Activated T-cell treated with anti-CD3 and anti-CD28 coated beads, Interleukin-2, amount 50 U/mL, for 24 hours (primary cell): Measurements from ENCODE around the gene SLC8A2.
"Not testable (repeated sequence)": the region's sequence is repeated elsewhere in the genome, so short reads cannot be mapped to it uniquely, and the experiment has no call there.

Source experiments
- DNase-seq: peaks from one replicate; pipeline ENCODE4 v3.0.0-alpha.2; 2020
- H3K27ac Mint-ChIP-seq: 2 replicates; pipeline ENCODE4 v1.8.0; 2020; ENCODE audit warnings: mild to moderate bottlenecking, mixed read lengths
- H3K27me3 Mint-ChIP-seq: 2 replicates; pipeline ENCODE4 v1.8.0; 2020; ENCODE audit warnings: mixed read lengths
- H3K36me3 Mint-ChIP-seq: 2 replicates; pipeline ENCODE4 v1.8.0; 2020; ENCODE audit warnings: low read depth, mixed read lengths
- H3K4me1 Mint-ChIP-seq: 2 replicates; pipeline ENCODE4 v1.8.0; 2020; ENCODE audit warnings: low read depth, mixed read lengths
- H3K4me3 Mint-ChIP-seq: 2 replicates; pipeline ENCODE4 v1.8.0; 2020; ENCODE audit warnings: mild to moderate bottlenecking, moderate library complexity, mixed read lengths
- H3K9me3 Mint-ChIP-seq: 2 replicates; pipeline ENCODE4 v1.8.0; 2020; ENCODE audit warnings: mixed read lengths

SLC8A2 gene

DNA sequence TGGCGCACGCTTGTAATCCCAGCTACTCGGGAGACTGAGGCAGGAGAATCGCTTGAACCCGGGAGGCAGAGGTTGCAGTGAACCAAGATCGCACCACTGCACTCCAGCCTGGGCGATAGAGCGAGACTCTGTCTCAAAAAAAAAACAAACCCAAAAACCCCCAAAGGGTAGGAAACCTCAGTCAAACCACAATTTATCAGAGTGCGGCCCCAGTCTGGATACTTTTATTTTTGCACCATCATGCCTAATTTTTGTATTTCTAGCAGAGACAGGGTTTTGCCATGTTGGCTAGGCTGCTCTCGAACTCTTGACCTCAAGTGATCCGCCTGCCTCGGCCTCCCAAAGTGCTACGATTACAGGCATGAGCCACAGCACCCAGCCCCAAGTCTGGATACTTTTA, 14.5 kb upstream of the SLC8A2 start:
- H3K9me3 Mint-ChIP-seq, H3K4me3 Mint-ChIP-seq, DNase-seq, H3K27me3 Mint-ChIP-seq: not testable (repeated sequence)
- H3K36me3 Mint-ChIP-seq, result peaks cover 65% of the 10 kb centered on the region
- peak overlapping the region; percentile 37 for H3K27ac Mint-ChIP-seq
- H3K4me1 Mint-ChIP-seq, result peaks cover 37% of the 10 kb centered on the region

DNA sequence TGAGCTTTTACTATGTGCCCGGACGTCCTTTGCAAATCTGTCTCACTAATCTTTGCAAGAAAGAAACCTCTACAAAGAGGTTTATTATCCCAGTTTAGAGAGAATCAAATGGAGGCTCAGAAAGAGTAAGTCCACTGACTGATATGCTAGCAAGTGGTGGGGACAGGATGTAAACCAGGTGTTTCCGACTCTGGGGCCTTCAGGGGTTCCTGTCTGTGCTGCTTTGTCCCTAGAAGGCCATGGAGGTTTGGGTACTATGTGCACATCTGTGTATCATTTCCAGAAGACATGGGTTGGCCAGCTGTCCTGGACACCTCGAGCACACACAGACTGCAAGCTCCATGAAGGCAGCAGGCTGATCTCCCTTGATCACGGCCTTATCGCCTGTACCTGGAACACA, 13.5 kb upstream of the SLC8A2 start:
- H3K9me3 Mint-ChIP-seq, result no peaks in the 10 kb centered on the region
- H3K36me3 Mint-ChIP-seq, result peaks cover 57% of the 10 kb centered on the region
- no peaks in the 10 kb centered on the region for H3K27me3 Mint-ChIP-seq
- H3K4me3 Mint-ChIP-seq, result peak overlapping the region; percentile 95
- H3K27ac Mint-ChIP-seq, result peak overlapping the region; percentile 100
- H3K4me1 Mint-ChIP-seq, result peaks cover 34% of the 10 kb centered on the region
- no peak for DNase-seq

DNA sequence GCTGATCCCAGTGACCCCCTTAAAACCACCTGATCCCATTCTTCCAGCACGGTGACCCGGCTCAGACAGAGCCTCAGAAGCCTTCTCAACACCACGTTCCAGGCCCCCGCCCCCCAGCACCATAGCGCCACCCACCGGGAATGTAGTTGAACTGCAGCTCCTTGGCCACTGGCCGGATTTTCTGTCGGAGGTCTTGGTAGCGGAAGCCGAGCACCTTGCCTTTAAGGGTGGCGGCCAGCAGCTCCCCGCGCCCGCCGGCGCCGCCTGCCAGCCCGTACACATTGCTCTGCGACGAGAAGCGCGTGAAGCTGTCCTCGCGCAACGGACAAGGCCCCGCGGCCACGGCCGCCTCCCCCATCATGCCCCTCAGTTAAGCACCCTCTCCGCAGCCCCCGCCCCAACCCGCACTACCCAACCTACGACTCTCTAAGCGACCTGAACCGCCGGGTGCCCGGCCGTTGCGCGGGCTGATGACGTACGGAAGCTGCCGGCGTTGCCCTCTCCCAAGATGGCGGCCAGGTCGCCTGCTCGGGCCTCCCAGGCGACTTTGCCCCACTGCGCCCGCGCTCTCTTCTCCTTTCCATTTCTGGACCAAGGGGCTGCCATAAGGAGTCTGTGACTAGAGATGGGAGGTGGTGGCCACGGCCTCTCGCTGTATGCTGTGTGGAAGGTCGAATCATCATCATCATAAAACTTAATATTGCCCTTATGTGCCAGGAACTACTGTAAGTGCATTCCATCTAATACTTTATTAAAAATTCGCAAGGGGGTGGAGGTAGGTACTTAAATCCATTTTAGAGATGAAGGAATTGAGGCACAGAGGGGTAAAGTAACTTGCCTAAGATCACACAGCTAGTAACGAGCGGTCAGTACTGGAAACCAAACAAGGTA, 12.4 kb upstream of the SLC8A2 start, which contains the start of gene KPTN:
TSS of gene KPTN (minus strand) at position 420 of the 891 bp plus-strand sequence. CDS start at position 361, 59 bp downstream.
- peaks cover 46% of the 10 kb centered on the region for H3K36me3 Mint-ChIP-seq
- H3K4me1 Mint-ChIP-seq, result peaks cover 34% of the 10 kb centered on the region
- H3K27ac Mint-ChIP-seq, result peak within 1 kb of the TSS; percentile 100
- no peaks in the 10 kb centered on the region for H3K9me3 Mint-ChIP-seq
- DNase-seq, result peak; percentile 94
- peak within 1 kb of the TSS; percentile 95 for H3K4me3 Mint-ChIP-seq
- no peaks in the 10 kb centered on the region for H3K27me3 Mint-ChIP-seq

DNA sequence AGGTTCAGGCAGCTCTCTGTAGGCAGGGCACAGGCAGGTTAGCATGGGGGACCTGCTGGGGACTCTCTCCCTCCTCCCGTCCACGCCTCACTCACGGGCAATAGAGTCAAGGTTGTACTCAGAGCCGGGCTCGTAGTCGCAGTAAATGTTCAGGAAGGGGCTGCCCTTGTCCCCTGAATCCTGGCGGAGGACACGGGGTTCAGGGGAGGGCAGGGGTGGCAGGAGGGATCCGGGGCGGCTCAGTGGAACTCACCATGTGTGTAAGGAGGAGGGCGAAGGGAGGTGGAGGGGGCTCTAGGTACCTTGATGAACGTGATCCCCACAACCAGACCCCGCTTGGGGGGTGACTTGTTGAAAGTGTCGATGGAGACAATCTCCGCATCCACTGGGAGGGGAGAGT, 11.5 kb upstream of the SLC8A2 start:
- H3K9me3 Mint-ChIP-seq, result no peaks in the 10 kb centered on the region
- peaks cover 34% of the 10 kb centered on the region for H3K4me1 Mint-ChIP-seq
- no peak for DNase-seq
- no peaks in the 10 kb centered on the region for H3K27me3 Mint-ChIP-seq
- peaks cover 40% of the 10 kb centered on the region for H3K36me3 Mint-ChIP-seq
- peak overlapping the region; percentile 95 for H3K4me3 Mint-ChIP-seq
- H3K27ac Mint-ChIP-seq, result peak overlapping the region; percentile 100

DNA sequence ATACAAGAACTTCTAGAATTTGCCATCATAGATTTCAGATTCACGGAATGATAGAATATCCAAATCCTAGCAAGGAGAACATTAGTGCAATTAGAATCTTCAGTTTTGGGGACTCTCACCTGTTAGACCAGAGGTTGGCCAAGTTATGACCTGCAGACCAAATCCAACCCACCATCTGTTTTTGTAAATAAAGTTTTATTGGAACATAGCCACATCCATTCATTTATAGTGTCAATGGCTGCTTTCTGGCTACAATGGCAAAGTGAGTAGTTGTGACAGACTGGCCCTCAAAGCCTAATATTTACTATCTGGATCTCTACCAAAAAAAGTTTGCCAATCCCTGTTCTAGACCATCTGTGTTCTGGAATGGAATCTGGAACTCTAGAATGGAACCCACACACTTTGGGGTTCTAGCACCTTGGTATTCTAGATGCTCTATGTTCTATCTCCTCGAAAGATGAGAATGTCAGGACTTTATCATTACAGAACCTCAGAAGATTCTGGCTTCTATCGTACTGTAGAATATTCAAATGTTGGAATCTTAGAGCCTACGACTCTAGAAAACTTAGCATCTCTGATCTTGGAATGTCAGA, 9.9 kb upstream of the SLC8A2 start:
- H3K36me3 Mint-ChIP-seq, result peaks cover 24% of the 10 kb centered on the region
- H3K9me3 Mint-ChIP-seq, result no peaks in the 10 kb centered on the region
- H3K27me3 Mint-ChIP-seq, result no peaks in the 10 kb centered on the region
- H3K27ac Mint-ChIP-seq, result no peak overlapping the region
- H3K4me3 Mint-ChIP-seq, result no peak overlapping the region
- H3K4me1 Mint-ChIP-seq, result peaks cover 26% of the 10 kb centered on the region
- no peak for DNase-seq

DNA sequence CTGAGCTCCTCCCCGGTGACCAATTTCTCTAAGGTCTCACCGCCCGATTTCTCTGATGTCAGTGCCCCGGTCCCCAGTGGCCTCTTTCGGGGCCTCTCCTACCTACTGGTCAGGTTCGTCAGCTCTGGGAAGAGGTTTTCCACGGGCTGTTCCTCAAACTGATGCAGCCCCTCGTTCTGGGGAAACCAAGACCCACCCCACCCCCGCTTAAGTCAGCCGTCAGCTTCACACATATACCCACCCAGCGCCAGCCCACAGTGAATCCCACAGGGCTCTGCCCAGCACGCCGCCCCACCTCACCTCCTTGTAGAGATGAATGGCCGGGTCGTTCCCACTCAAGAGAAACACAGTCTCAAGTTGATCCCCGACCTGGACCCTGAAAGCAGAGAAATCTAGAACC, 9.0 kb upstream of the SLC8A2 start:
- H3K9me3 Mint-ChIP-seq, result no peaks in the 10 kb centered on the region

DNA sequence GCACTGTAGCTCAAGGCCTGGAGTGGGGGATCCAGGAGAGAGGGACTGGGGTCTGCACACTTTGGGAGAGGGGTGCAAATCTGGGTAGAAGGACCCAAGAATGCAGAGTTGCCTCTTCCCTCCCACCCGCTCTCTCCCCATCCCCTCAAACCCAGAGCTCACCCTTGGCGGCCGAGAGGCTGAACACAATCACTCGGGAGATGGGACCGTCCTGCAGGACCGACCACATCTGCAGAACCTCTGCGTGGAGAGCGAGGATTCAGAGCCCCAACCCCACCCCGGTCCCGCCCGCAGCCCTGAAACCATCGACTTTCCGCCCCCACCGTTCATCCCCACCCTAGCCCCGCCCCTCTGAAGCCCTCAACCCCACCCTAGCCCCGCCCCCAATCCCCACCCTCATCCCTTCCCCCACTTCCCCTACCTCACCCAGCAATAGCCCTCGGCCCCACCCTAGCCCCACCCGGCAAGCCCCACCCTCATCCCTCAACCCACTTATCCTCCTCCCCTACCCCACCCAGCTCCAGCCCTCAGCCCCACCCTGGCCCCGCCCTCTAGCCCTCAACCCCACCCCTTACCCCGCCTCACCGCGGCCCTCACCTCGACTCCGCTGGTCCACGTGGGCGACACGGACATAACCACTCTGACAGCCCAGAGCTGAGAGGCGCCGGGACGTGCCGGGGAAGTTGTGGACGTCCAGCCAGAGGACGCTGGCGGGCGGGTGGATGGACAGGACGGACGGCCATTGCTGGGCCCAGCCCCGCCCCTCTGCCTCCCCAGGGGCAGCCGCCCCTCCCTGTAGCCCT, 8.2 kb upstream of the SLC8A2 start:
- Mint-ChIP-seq H3K4me1 (peaks cover 11% of the 10 kb centered on the region), H3K36me3 (peaks cover 10% of the 10 kb centered on the region), H3K9me3 (no peaks in the 10 kb centered on the region), H3K27me3 (no peaks in the 10 kb centered on the region), H3K4me3 (no peak overlapping the region), H3K27ac (no peak overlapping the region)
- no peak for DNase-seq

More for the DNA sequence above, 9.0 kb upstream of the SLC8A2 start:
- Mint-ChIP-seq H3K4me3 (no peak overlapping the region), H3K4me1 (peaks cover 19% of the 10 kb centered on the region), H3K36me3 (peaks cover 18% of the 10 kb centered on the region), H3K27ac (no peak overlapping the region), H3K27me3 (no peaks in the 10 kb centered on the region)
- no peak for DNase-seq

DNA sequence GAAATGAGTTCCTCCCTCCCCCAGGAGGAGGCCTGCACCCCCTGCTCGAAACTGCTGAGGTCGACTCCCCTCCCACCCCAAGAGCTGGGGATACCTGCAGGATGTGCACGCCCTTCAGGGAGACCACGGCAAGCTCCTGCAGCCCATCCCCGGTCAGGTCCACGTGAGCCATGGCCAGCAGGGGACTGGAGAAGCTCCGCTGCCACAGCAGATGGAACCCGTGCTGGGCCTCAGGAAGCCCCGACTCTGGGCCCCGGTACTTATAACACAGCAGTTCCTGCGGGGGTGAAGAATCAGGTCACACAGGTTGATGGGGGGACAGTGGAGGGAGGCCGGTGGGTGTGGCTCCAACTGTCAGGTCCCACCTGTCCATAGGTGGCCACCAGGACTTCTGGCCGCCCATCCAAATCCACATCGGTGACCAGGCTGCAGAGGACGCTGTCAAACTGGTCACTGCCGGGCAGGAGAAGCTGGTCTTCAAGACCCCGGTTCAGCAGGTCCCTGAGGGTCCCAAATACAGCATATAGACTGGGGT, 4.8 kb upstream of the SLC8A2 start:
- H3K9me3 Mint-ChIP-seq, result no peaks in the 10 kb centered on the region
- DNase-seq, result no peak
- peaks cover 18% of the 10 kb centered on the region for H3K27me3 Mint-ChIP-seq
- H3K36me3 Mint-ChIP-seq, result no peaks in the 10 kb centered on the region
- H3K4me3 Mint-ChIP-seq, result no peak overlapping the region
- H3K27ac Mint-ChIP-seq, result no peak overlapping the region
- H3K4me1 Mint-ChIP-seq, result peaks cover 3% of the 10 kb centered on the region

DNA sequence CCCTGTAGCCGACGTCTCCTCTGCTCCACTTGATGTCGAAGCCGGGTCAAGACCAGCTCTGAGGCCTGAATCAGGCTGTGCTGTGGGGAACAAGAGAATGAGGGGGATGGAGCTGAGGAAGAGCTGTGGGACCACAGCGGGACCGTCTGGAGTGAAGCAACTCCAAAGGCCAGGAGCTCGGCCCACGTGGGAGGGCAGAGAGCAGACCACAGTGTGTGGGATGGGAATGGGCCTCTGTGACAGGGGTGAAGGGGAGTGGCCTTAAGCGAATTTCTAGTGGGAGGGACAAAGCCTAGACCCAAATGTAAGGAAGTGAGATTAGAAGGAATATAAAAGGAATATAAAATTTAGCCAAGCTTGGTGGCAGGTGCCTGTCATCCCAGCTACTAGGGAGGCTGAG, 3.8 kb upstream of the SLC8A2 start:
- Mint-ChIP-seq H3K4me1 (peaks cover 8% of the 10 kb centered on the region), H3K4me3 (no peak overlapping the region), H3K36me3 (no peaks in the 10 kb centered on the region), H3K9me3 (no peaks in the 10 kb centered on the region), H3K27me3 (peaks cover 27% of the 10 kb centered on the region), H3K27ac (no peak overlapping the region)
- no peak for DNase-seq

DNA sequence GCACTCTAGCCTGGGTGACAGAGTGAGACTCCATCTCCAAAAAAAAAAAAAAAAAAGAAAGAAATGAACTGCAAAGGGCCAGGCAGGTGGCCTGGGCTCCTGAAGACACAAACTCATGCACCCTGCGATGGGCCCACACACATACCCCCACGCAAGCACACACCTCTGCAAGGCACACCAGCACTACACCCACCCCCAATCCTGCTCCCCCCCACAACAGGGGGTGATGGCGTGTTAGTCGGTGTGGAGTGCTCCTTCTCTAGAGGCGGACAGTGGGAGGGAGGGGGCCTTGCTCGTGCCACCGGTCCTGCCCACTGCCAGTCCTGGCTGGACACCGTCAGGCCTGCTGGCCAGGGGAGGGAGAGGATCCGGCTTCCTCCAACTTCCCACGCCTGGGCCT, 1.6 kb upstream of the SLC8A2 start:
- H3K4me3 Mint-ChIP-seq, result no peak overlapping the region
- no peak for DNase-seq
- peaks cover 10% of the 10 kb centered on the region for H3K4me1 Mint-ChIP-seq
- no peaks in the 10 kb centered on the region for H3K9me3 Mint-ChIP-seq
- no peak overlapping the region for H3K27ac Mint-ChIP-seq
- H3K27me3 Mint-ChIP-seq, result peaks cover 48% of the 10 kb centered on the region
- H3K36me3 Mint-ChIP-seq, result no peaks in the 10 kb centered on the region

DNA sequence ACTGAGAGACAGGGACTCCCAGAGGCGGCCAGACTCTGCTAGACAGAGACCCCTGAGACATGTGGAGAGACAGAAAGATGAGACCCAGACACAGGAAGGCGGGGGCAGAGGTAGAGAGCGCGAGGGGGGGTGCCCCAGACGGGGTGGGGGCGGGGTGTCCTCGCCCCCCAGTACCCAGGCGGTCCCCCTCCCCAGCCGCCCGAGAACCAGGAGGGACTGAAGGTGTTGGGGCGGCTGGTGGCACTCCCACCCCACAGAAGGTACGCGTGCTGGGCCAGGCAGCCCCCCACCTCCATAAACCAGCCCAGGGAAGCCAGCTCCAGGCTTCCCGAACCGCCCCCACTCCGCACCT, 336 bp downstream of the SLC8A2 start:
- Mint-ChIP-seq H3K9me3 (no peaks in the 10 kb centered on the region), H3K36me3 (no peaks in the 10 kb centered on the region), H3K27ac (no peak overlapping the region), H3K4me3 (no peak overlapping the region), H3K27me3 (peaks cover 64% of the 10 kb centered on the region), H3K4me1 (peaks cover 10% of the 10 kb centered on the region)
- no peak for DNase-seq

DNA sequence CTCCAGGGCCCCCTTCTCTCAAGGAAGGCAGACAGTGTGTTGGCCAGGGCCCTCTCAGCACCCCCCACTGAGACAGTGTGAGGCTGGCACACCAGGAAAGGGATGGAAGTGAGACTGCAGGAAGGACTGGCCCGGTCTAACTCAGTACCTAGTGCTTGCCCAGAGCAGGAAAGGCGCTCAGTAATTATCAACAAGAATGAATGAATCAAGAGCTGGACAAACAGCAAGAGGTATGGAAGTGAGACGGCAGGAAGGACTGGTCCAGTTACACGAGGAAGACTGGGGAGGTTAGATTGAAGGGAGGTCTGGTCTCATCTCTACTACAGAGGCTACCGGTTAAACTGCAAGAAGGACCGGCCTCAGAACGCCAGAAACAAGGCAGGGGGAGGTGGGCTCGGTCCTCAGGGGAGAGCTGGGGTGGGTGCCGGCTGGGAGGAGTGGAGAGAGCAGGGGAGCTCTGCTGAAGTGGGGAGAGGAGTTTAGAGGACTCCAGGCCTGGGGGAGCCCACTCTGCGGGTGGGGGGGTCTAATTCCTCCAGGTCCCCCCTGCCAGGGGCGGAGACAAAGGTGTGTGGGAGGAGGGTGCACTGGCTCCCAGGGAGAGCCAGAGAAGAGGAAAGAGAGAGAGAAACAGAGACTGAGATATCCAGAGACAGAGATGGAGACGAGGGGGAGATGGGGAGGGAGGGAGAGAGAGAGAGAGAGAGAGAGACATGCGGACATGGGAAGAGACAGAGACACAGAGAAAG, 1.1 kb downstream of the SLC8A2 start:
- H3K9me3 Mint-ChIP-seq, result no peaks in the 10 kb centered on the region
- peaks cover 10% of the 10 kb centered on the region for H3K4me1 Mint-ChIP-seq
- H3K27me3 Mint-ChIP-seq, result peaks cover 70% of the 10 kb centered on the region
- no peak for DNase-seq
- H3K36me3 Mint-ChIP-seq, result no peaks in the 10 kb centered on the region
- no peak overlapping the region for H3K4me3 Mint-ChIP-seq
- no peak overlapping the region for H3K27ac Mint-ChIP-seq

DNA sequence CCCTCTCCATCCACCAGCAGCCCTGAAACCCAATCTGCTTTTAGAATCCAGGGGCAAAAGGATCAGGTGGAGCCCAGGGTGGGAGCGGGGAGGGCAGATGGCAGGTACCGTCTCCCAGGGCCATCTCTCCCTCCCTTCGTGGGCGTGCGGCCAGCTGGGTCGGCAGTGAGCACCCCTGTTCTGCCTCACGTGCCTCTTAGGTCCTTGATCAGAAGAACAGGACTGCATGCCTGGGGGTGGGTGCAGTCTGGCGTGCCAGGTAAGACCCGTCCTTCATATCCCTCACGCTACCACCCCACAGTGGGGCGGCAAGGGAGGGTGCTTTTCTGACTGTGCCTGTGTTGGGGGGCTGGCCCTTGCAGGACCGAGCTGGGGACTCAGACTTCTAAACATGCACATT, 2.0 kb downstream of the SLC8A2 start:
- DNase-seq, result no peak
- Mint-ChIP-seq H3K4me1 (peaks cover 10% of the 10 kb centered on the region), H3K36me3 (no peaks in the 10 kb centered on the region), H3K27me3 (peaks cover 77% of the 10 kb centered on the region), H3K9me3 (no peaks in the 10 kb centered on the region), H3K27ac (no peak overlapping the region), H3K4me3 (no peak overlapping the region)

DNA sequence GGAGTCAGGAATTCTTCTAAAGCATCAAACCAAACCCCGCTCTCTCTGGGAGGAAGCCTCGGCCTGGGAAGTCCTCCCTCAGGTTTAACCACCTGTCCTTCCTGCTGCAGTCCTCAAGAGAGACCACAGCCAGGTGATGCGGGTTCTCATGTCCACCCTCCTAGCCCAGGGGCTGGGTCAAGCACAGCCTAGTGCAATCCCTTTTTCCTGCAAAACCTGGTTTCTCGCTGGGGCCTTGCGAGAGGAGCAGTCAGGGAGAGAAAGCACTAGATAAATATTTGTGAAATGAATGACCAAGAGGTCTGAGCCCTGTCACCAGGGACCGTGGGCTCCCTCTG, 2.4 kb downstream of the SLC8A2 start:
- DNase-seq, result no peak
- no peaks in the 10 kb centered on the region for H3K36me3 Mint-ChIP-seq
- no peak overlapping the region for H3K4me3 Mint-ChIP-seq
- H3K27me3 Mint-ChIP-seq, result peaks cover 81% of the 10 kb centered on the region
- no peaks in the 10 kb centered on the region for H3K9me3 Mint-ChIP-seq
- peaks cover 10% of the 10 kb centered on the region for H3K4me1 Mint-ChIP-seq
- no peak overlapping the region for H3K27ac Mint-ChIP-seq
